HEK293 (cell line): ENCODE data around the gene KRT81.

Experiments
- CTCF ChIA-PET: fragments of 350-600 bp; formaldehyde crosslinking; extraction: SDS; loops from one replicate; lab custom pipeline; 2021; ENCODE audit warnings: antibody characterized with exemption; lab: Yijun Ruan, JAX
- POLR2A ChIA-PET: fragments of 300-600 bp; formaldehyde crosslinking; extraction: SDS; loops from one replicate; lab custom pipeline; 2020; ENCODE audit warnings: antibody characterized with exemption, inconsistent platforms; lab: Yijun Ruan, JAX
- H3K27ac ChIP-seq: fragments of 200-500 bp; sonication (Bioruptor generic); 2 replicates; pipeline ENCODE4 v1.5.1; 2014; ENCODE audit warnings: low read depth, low read length, control low read depth, inconsistent platforms; ENCODE audit errors: extremely low read depth
- H3K36me3 ChIP-seq, 2 experiments: fragments of 200-500 bp in 1 of 2; sonication (Bioruptor generic) in 1 of 2; 1 replicate in 1 of 2; 2 replicates in 1 of 2; pipeline ENCODE4 v1.5.1; 2014 to 2017; ENCODE audit warnings: inconsistent platforms in 2 of 2, low read length in 2 of 2; ENCODE audit not compliant: control insufficient read depth in 2 of 2, insufficient read depth in 1 of 2
- H3K4me1 ChIP-seq: fragments of 200-500 bp; sonication (Bioruptor generic); 2 replicates; pipeline ENCODE4 v1.5.1; 2014; ENCODE audit warnings: mild to moderate bottlenecking, low read length, inconsistent platforms; ENCODE audit not compliant: control insufficient read depth, insufficient read depth
- H3K4me3 ChIP-seq: 2 replicates; pipeline ENCODE4 v1.5.1; 2011; ENCODE audit warnings: low read depth, mild to moderate bottlenecking, control low read depth, low read length, moderate library complexity
- H3K9me3 ChIP-seq: fragments of 200-500 bp; sonication (Bioruptor generic); 2 replicates; pipeline ENCODE4 v1.5.1; 2014; ENCODE audit warnings: low read depth, low read length, inconsistent platforms; ENCODE audit not compliant: control insufficient read depth, insufficient read depth
- EGR2 ChIP-seq: fragments of 450-650 bp; formaldehyde crosslinking; IDR thresholded peaks from 2 replicates; pipeline ENCODE4 v1.5.1; 2016; ENCODE audit warnings: low read depth, missing biosample characterization, missing genetic modification characterization
- GLI2 ChIP-seq: fragments of 450-650 bp; formaldehyde crosslinking; IDR thresholded peaks from 2 replicates; pipeline ENCODE4; 2017; ENCODE audit warnings: missing biosample characterization, missing genetic modification characterization, low read depth, borderline replicate concordance
- GLI4 ChIP-seq: fragments of 450-650 bp; formaldehyde crosslinking; IDR thresholded peaks from 2 replicates; pipeline ENCODE4 v1.5.1; 2016; ENCODE audit warnings: missing biosample characterization, missing genetic modification characterization
- GLIS2 ChIP-seq: fragments of 450-650 bp; formaldehyde crosslinking; IDR thresholded peaks from 2 replicates; pipeline ENCODE4 v1.5.1; 2016; ENCODE audit warnings: missing biosample characterization, missing genetic modification characterization
- HOXA7 ChIP-seq: sonication (generic); formaldehyde crosslinking; IDR thresholded peaks from 2 replicates; pipeline ENCODE4 v1.8.1; 2022; ENCODE audit warnings: missing genetic modification reagents, borderline replicate concordance
- HOXC10 ChIP-seq: sonication (generic); formaldehyde crosslinking; IDR thresholded peaks from 2 replicates; pipeline ENCODE4 v1.8.1; 2023; ENCODE audit warnings: mild to moderate bottlenecking, missing genetic modification reagents
- INSM2 ChIP-seq: fragments of 450-650 bp; formaldehyde crosslinking; IDR thresholded peaks from 2 replicates; pipeline ENCODE4 v1.5.1; 2016; ENCODE audit warnings: missing biosample characterization, missing genetic modification characterization
- KLF17 ChIP-seq: fragments of 450-650 bp; formaldehyde crosslinking; IDR thresholded peaks from 2 replicates; pipeline ENCODE4 v1.5.1; 2016; ENCODE audit warnings: missing biosample characterization, missing genetic modification characterization
- PBX3 ChIP-seq: sonication (generic); formaldehyde crosslinking; IDR thresholded peaks from 2 replicates; pipeline ENCODE4 v1.8.1; 2022; ENCODE audit warnings: mild to moderate bottlenecking, moderate library complexity, missing genetic modification reagents
- PRDM1 ChIP-seq: fragments of 450-650 bp; formaldehyde crosslinking; IDR thresholded peaks from 2 replicates; pipeline ENCODE4; 2016; ENCODE audit warnings: missing biosample characterization, missing genetic modification characterization
- SP7 ChIP-seq: fragments of 450-650 bp; formaldehyde crosslinking; IDR thresholded peaks from 2 replicates; pipeline ENCODE4 v1.5.1; 2016; ENCODE audit warnings: missing biosample characterization, missing genetic modification characterization
- WT1 ChIP-seq: fragments of 450-650 bp; formaldehyde crosslinking; IDR thresholded peaks from 2 replicates; pipeline ENCODE4 v1.5.1; 2016; ENCODE audit warnings: missing biosample characterization, missing genetic modification characterization
- ZBTB17 ChIP-seq: fragments of 450-650 bp; formaldehyde crosslinking; IDR thresholded peaks from 2 replicates; pipeline ENCODE4 v1.5.1; 2016; ENCODE audit warnings: missing biosample characterization, missing genetic modification characterization
- ZBTB6 ChIP-seq: fragments of 450-650 bp; formaldehyde crosslinking; IDR thresholded peaks from 2 replicates; pipeline ENCODE4 v1.5.1; 2017; ENCODE audit warnings: missing biosample characterization, missing genetic modification characterization
- ZIC2 ChIP-seq: fragments of 450-650 bp; formaldehyde crosslinking; IDR thresholded peaks from 2 replicates; pipeline ENCODE4 v1.5.1; 2016; ENCODE audit warnings: missing biosample characterization, missing genetic modification characterization
- ZNF112 ChIP-seq: fragments of 450-650 bp; formaldehyde crosslinking; IDR thresholded peaks from 2 replicates; pipeline ENCODE4 v1.5.0; 2017; ENCODE audit warnings: missing biosample characterization, missing genetic modification characterization
- ZNF175 ChIP-seq: fragments of 450-650 bp; formaldehyde crosslinking; IDR thresholded peaks from 2 replicates; pipeline ENCODE4 v1.5.1; 2016; ENCODE audit warnings: missing biosample characterization, missing genetic modification characterization
- ZNF239 ChIP-seq: fragments of 450-650 bp; formaldehyde crosslinking; IDR thresholded peaks from 2 replicates; pipeline ENCODE4 v1.5.1; 2016; ENCODE audit warnings: missing biosample characterization, missing genetic modification characterization
- ZNF24 ChIP-seq: fragments of 450-650 bp; formaldehyde crosslinking; IDR thresholded peaks from 2 replicates; pipeline ENCODE4 v1.5.1; 2016; ENCODE audit warnings: missing biosample characterization, missing genetic modification characterization
- ZNF26 ChIP-seq: fragments of 450-650 bp; formaldehyde crosslinking; IDR thresholded peaks from 2 replicates; pipeline ENCODE4 v1.5.1; 2016; ENCODE audit warnings: missing biosample characterization, missing genetic modification characterization
- ZNF324 ChIP-seq: fragments of 450-650 bp; formaldehyde crosslinking; IDR thresholded peaks from 2 replicates; pipeline ENCODE4 v1.5.1; 2016; ENCODE audit warnings: missing biosample characterization, missing genetic modification characterization
- ZNF335 ChIP-seq: fragments of 450-650 bp; formaldehyde crosslinking; conservative IDR thresholded peaks from 2 replicates; pipeline ENCODE4 v1.5.1; 2016; ENCODE audit warnings: missing biosample characterization, missing genetic modification characterization
- ZNF366 ChIP-seq: fragments of 450-650 bp; formaldehyde crosslinking; conservative IDR thresholded peaks from 2 replicates; pipeline ENCODE4 v1.5.1; 2016; ENCODE audit warnings: missing biosample characterization, missing genetic modification characterization
- ZNF37A ChIP-seq: fragments of 450-650 bp; IDR thresholded peaks from 2 replicates; pipeline ENCODE4 v1.5.1; 2018; ENCODE audit warnings: missing biosample characterization, missing genetic modification characterization
- ZNF394 ChIP-seq: fragments of 450-650 bp; formaldehyde crosslinking; IDR thresholded peaks from 2 replicates; pipeline ENCODE4 v1.5.1; 2016; ENCODE audit warnings: missing biosample characterization, missing genetic modification characterization, mild to moderate bottlenecking, moderate library complexity, borderline replicate concordance
- ZNF433 ChIP-seq: fragments of 450-650 bp; formaldehyde crosslinking; IDR thresholded peaks from 2 replicates; pipeline ENCODE4 v1.5.1; 2016; ENCODE audit warnings: missing biosample characterization, missing genetic modification characterization, low read depth
- ZNF473 ChIP-seq: fragments of 450-650 bp; formaldehyde crosslinking; IDR thresholded peaks from 2 replicates; pipeline ENCODE4 v1.5.1; 2017; ENCODE audit warnings: missing biosample characterization, missing genetic modification characterization
- ZNF48 ChIP-seq: fragments of 450-650 bp; formaldehyde crosslinking; IDR thresholded peaks from 2 replicates; pipeline ENCODE4 v1.5.1; 2016; ENCODE audit warnings: missing biosample characterization, missing genetic modification characterization
- ZNF560 ChIP-seq: fragments of 450-650 bp; formaldehyde crosslinking; IDR thresholded peaks from 2 replicates; pipeline ENCODE4 v1.5.1; 2017; ENCODE audit warnings: missing biosample characterization, missing genetic modification characterization, borderline replicate concordance
- ZNF580 ChIP-seq: fragments of 450-650 bp; formaldehyde crosslinking; IDR thresholded peaks from 2 replicates; pipeline ENCODE4 v1.5.1; 2016; ENCODE audit warnings: missing biosample characterization, missing genetic modification characterization
- ZNF629 ChIP-seq: fragments of 450-650 bp; formaldehyde crosslinking; IDR thresholded peaks from 2 replicates; pipeline ENCODE4 v1.5.1; 2017; ENCODE audit warnings: missing biosample characterization, missing genetic modification characterization
- ZNF777 ChIP-seq: fragments of 450-650 bp; formaldehyde crosslinking; IDR thresholded peaks from 2 replicates; pipeline ENCODE4 v1.5.1; 2017; ENCODE audit warnings: missing biosample characterization, missing genetic modification characterization, borderline replicate concordance

Gene KRT81

GRCh38 chr12:52246720-52247621 is 44.4 kb downstream of the KRT81 start:
- H3K36me3 ChIP-seq = no peaks in the 10 kb centered on the region
- peak overlapping the region; percentile 21; the same call in 1 of the 2 replicates for H3K27ac ChIP-seq
- H3K4me3 ChIP-seq = no peak overlapping the region
- no peaks in the 10 kb centered on the region for H3K9me3 ChIP-seq
- POLR2A ChIA-PET = no interaction called here
- CTCF ChIA-PET = interaction anchor here (0.5 to 4.2 kb wide), 7 partner anchors 23 to 1377 kb away, joined by 3 to 22 read pairs (median 6); no protein-coding TSS in a partner anchor
- peaks cover 18% of the 10 kb centered on the region for H3K4me1 ChIP-seq
- TF ChIP-seq ZNF580 (tag by site-specific recombination) (no peak), GLI4 (tag by site-specific recombination) (no peak), ZNF394 (tag by site-specific recombination) (no peak), ZNF324 (peak; percentile 42; the same call in 1 of the 2 replicates), ZBTB17 (tag by site-specific recombination) (peak; percentile 73), ZNF48 (tag by site-specific recombination) (no peak), ZNF473 (no peak), ZNF26 (no peak), ZNF335 (tag by site-specific recombination) (peak; percentile 54), ZIC2 (peak; percentile 50), ZNF366 (tag by site-specific recombination) (no peak), ZNF433 (no peak), ZNF560 (tag by site-specific recombination) (no peak), ZNF112 (tag by site-specific recombination) (no peak), HOXC10 (no peak), INSM2 (tag by site-specific recombination) (peak; percentile 16; the same call in 1 of the 2 replicates), GLI2 (tag by site-specific recombination) (no peak), WT1 (tag by site-specific recombination) (peak; percentile 42; the same call in 1 of the 2 replicates), PRDM1 (tag by site-specific recombination) (no peak), ZNF37A (no peak), ZNF175 (tag by site-specific recombination) (no peak), ZNF24 (peak; percentile 61; the same call in 1 of the 2 replicates), ZNF239 (no peak), ZNF777 (tag by site-specific recombination) (no peak), EGR2 (tag by site-specific recombination) (peak; percentile 34; the same call in 1 of the 2 replicates), PBX3 (CRISPR knock-in tag) (no peak), ZBTB6 (tag by site-specific recombination) (no peak), KLF17 (tag by site-specific recombination) (peak; percentile 67; the same call in 1 of the 2 replicates), GLIS2 (tag by site-specific recombination) (peak; percentile 68), SP7 (tag by site-specific recombination) (peak; percentile 90), HOXA7 (CRISPR knock-in tag) (no peak), ZNF629 (tag by site-specific recombination) (peak; percentile 69)
